Gastrocnemius medialis (tissue), 4 donors: ENCODE measurements around the gene UBE2D3. TPM values are rescaled to one million over a fixed set of nuclear protein-coding genes. Genes with fewer than 3 reads are reported as not detected.
A peak's percentile ranks its signal among the peaks of the same experiment; 100 is the strongest.

Source experiments
- ATAC-seq, 2 donors: fragments of 150-250 bp; one replicate each; pipeline ENCODE4 v1.9.1; 2016
- DNase-seq, 2 donors: peaks; one replicate each; pipeline ENCODE4 v3.0.0-alpha.2; 2019
- H3K27ac ChIP-seq, 4 donors: fragments of 200-600 bp; sonication (generic); 1 replicate in 1 of 4; 2 replicates in 3 of 4; pipeline ENCODE4 v1.5.1; 2016 to 2018; ENCODE audit warnings: mild to moderate bottlenecking in 2 of 4, moderate library complexity in 1 of 4
- H3K27me3 ChIP-seq, 3 donors: fragments of 200-600 bp; sonication (generic) in 2 of 3; 1 replicate in 1 of 3; 2 replicates in 2 of 3; pipeline versions ENCODE4 v1.5.1 to v1.6.0; 2016 to 2019; ENCODE audit warnings: mild to moderate bottlenecking in 1 of 3, moderate library complexity in 1 of 3
- H3K36me3 ChIP-seq, 2 donors: fragments of 200-600 bp; sonication (generic) in 1 of 2; one replicate each; pipeline ENCODE4 v1.5.1; 2017 to 2018
- H3K4me1 ChIP-seq, 2 donors: fragments of 200-600 bp; sonication (generic) in 1 of 2; one replicate each; pipeline ENCODE4 v1.5.1; 2016 to 2017; ENCODE audit warnings: mild to moderate bottlenecking in 2 of 2
- H3K4me3 ChIP-seq, 4 donors: fragments of 200-600 bp; sonication (generic) in 3 of 4; 1 replicate in 1 of 4; 2 replicates in 3 of 4; pipeline ENCODE4 v1.5.1; 2016 to 2019; ENCODE audit warnings: mild to moderate bottlenecking in 2 of 4
- H3K9me3 ChIP-seq, 3 donors: fragments of 200-600 bp; sonication (generic) in 2 of 3; 1 replicate in 1 of 3; 2 replicates in 2 of 3; pipeline ENCODE4 v1.5.1; 2016 to 2019
- CTCF ChIP-seq, 5 experiments: fragments of 450-650 bp in 3 of 5; fragments of 200-600 bp in 2 of 5; sonication (generic) in 2 of 5; IDR thresholded peaks in 4 of 5; conservative IDR thresholded peaks in 1 of 5; 1 replicate in 4 of 5; 2 replicates in 1 of 5; pipeline ENCODE4 v1.5.1; 2016 to 2019; ENCODE audit warnings: antibody characterized with exemption in 5 of 5, mild to moderate bottlenecking in 3 of 5, moderate library complexity in 3 of 5
- POLR2A ChIP-seq, 2 donors: fragments of 450-650 bp; IDR thresholded peaks; one replicate each; pipeline ENCODE4 v1.6.1; 2017; ENCODE audit warnings: antibody characterized with exemption in 2 of 2, mild to moderate bottlenecking in 2 of 2, moderate library complexity in 2 of 2
- in situ Hi-C, 4 donors: fragments of 200-750 bp; cut with MboI; loops; one replicate each; pipeline versions ENCODE4 v1.15.0 to v1.8.0; 2017; ENCODE audit warnings: low sequenced_read_pairs in 4 of 4
- intact Hi-C: fragments of 100-400 bp; cut with DNase I; formaldehyde crosslinking; loops from one replicate; pipeline ENCODE4 v1.15.1; 2023; ENCODE audit warnings: low total_unique reads
- total RNA-seq, 4 donors: library from RNA; depleted of rRNA; stranded (reverse); fragments of >200 nt; gene quantifications; one replicate each; pipeline versions ENCODE4 v1.1.0 to v1.2.3, GENCODE V29; 2016

UBE2D3 gene
- total RNA-seq, 4 donors from 2014 or later: 350 to 562 (median 392) TPM

- H3K4me1 ChIP-seq: peaks cover 67 to 77% of the 10 kb centered on the region in 2 donors
- H3K4me3 ChIP-seq: no peak overlapping the region
- no peaks in the 10 kb centered on the region for H3K9me3 ChIP-seq
- peak overlapping the region; percentile 56 to 72 (median 66) for H3K27ac ChIP-seq
- intact Hi-C loops: no loop called here
- ATAC-seq (peak; percentile 43), DNase-seq (no peak)
- in situ Hi-C loops: no loop called here
- H3K27me3 ChIP-seq: no peaks in the 10 kb centered on the region
- no peak for TF ChIP-seq CTCF (IDR thresholded peaks at IDR 0.05 in 4 of 5, conservative IDR thresholded peaks at IDR 0.05 in 1 of 5)
- TF ChIP-seq POLR2A (IDR thresholded peaks at IDR 0.05): no peak
- peaks cover 0 to 30% of the 10 kb centered on the region in 2 donors for H3K36me3 ChIP-seq
Observed at GRCh38 chr4:102808009-102808408, 19.3 kb downstream of the UBE2D3 start.

GRCh38 chr4:102807345-102807744 lies 20.0 kb downstream of the UBE2D3 start:
- H3K4me3 ChIP-seq: no peak overlapping the region
- H3K4me1 ChIP-seq: peaks cover 61 to 71% of the 10 kb centered on the region in 2 donors
- H3K9me3 ChIP-seq: no peaks in the 10 kb centered on the region
- in situ Hi-C loops (no loop called here), intact Hi-C loops (no loop called here)
- DNase-seq (no peak), ATAC-seq (no peak)
- H3K27me3 ChIP-seq: no peaks in the 10 kb centered on the region
- peaks cover 0 to 35% of the 10 kb centered on the region in 2 donors for H3K36me3 ChIP-seq
- TF ChIP-seq CTCF (IDR thresholded peaks at IDR 0.05 in 4 of 5, conservative IDR thresholded peaks at IDR 0.05 in 1 of 5): no peak
- no peak for TF ChIP-seq POLR2A (IDR thresholded peaks at IDR 0.05)
- H3K27ac ChIP-seq: peak overlapping the region; percentile 29 to 72 (median 66)

GRCh38 chr4:102799816-102800215 lies 27.5 kb downstream of the UBE2D3 start:
- Histone ChIP-seq H3K27ac (no peak overlapping the region), H3K36me3 (peaks cover 0 to 71% of the 10 kb centered on the region in 2 donors), H3K4me1 (no peaks in the 10 kb centered on the region), H3K27me3 (no peaks in the 10 kb centered on the region), H3K9me3 (no peaks in the 10 kb centered on the region), H3K4me3 (no peak overlapping the region)
- in situ Hi-C loops: no loop called here
- intact Hi-C loops: no loop called here
- ATAC-seq (no peak), DNase-seq (no peak)
- no peak for TF ChIP-seq POLR2A (IDR thresholded peaks at IDR 0.05)
- no peak for TF ChIP-seq CTCF (IDR thresholded peaks at IDR 0.05 in 4 of 5, conservative IDR thresholded peaks at IDR 0.05 in 1 of 5)

GRCh38 chr4:102794999-102795398 lies 32.4 kb downstream of the UBE2D3 start:
- Histone ChIP-seq H3K4me3 (no peak overlapping the region), H3K36me3 (peaks cover 0 to 46% of the 10 kb centered on the region in 2 donors), H3K27me3 (no peaks in the 10 kb centered on the region), H3K9me3 (no peaks in the 10 kb centered on the region), H3K27ac (no peak overlapping the region), H3K4me1 (peaks cover 0 to under 1% of the 10 kb centered on the region in 2 donors)
- DNase-seq: no peak
- ATAC-seq: no peak
- intact Hi-C loops: no loop called here
- no peak for TF ChIP-seq POLR2A (IDR thresholded peaks at IDR 0.05)
- TF ChIP-seq CTCF (IDR thresholded peaks at IDR 0.05 in 4 of 5, conservative IDR thresholded peaks at IDR 0.05 in 1 of 5): no peak
- in situ Hi-C loops: no loop called here

- Histone ChIP-seq H3K9me3 (no peaks in the 10 kb centered on the region), H3K4me1 (peaks cover 0 to 8% of the 10 kb centered on the region in 2 donors), H3K36me3 (peaks cover 0 to 20% of the 10 kb centered on the region in 2 donors), H3K27me3 (no peaks in the 10 kb centered on the region), H3K4me3 (no peak overlapping the region), H3K27ac (no peak overlapping the region)
- no peak for DNase-seq
- intact Hi-C loops (loop anchor here (2.0 kb wide), 1 partner anchor 32 kb away; the partner anchor contains the start of gene MANBA), in situ Hi-C loops (no loop called here)
- TF ChIP-seq POLR2A (IDR thresholded peaks at IDR 0.05) (no peak), CTCF (IDR thresholded peaks at IDR 0.05 in 4 of 5, conservative IDR thresholded peaks at IDR 0.05 in 1 of 5) (no peak)
- ATAC-seq: no peak
Observed at GRCh38 chr4:102792361-102792936, 34.9 kb downstream of the UBE2D3 start.
